Osteoblast (primary cell): ENCODE data around the gene ZNF805. TPM values are rescaled to one million over a fixed set of nuclear protein-coding genes. Genes with fewer than 3 reads are reported as not detected.
A peak's percentile ranks its signal among the peaks of the same experiment; 100 is the strongest.

Experiments used
- DNase-seq: peaks from one replicate; pipeline ENCODE4 v3.0.0; 2011; ENCODE audit warnings: low spot score, mixed read lengths; ENCODE audit not compliant: insufficient read length; ENCODE audit errors: missing footprints
- H2AFZ ChIP-seq: 2 replicates; pipeline ENCODE4 v1.6.0; 2011; ENCODE audit warnings: mild to moderate bottlenecking, low read length
- H3K27ac ChIP-seq: 2 replicates; pipeline ENCODE4 v1.5.1; 2011; ENCODE audit warnings: mild to moderate bottlenecking, low read depth, low read length, moderate library complexity
- H3K27me3 ChIP-seq: 2 replicates; pipeline ENCODE4 v1.6.0; 2012; ENCODE audit warnings: mild to moderate bottlenecking, control low read depth, inconsistent platforms, low read length, moderate library complexity; ENCODE audit not compliant: insufficient read depth
- H3K36me3 ChIP-seq: 2 replicates; pipeline ENCODE4 v1.5.1; 2011; ENCODE audit warnings: mild to moderate bottlenecking, low read length, control low read depth, moderate library complexity; ENCODE audit not compliant: insufficient read depth
- H3K4me1 ChIP-seq: 2 replicates; pipeline ENCODE4 v1.5.1; 2011; ENCODE audit warnings: mild to moderate bottlenecking, low read length, control low read depth, moderate library complexity; ENCODE audit not compliant: insufficient read depth
- H3K4me2 ChIP-seq: 2 replicates; pipeline ENCODE4 v1.6.0; 2011; ENCODE audit warnings: mild to moderate bottlenecking, low read length; ENCODE audit not compliant: insufficient read depth
- H3K4me3 ChIP-seq: fragments of 200-600 bp; sonication (generic); 3 replicates; pipeline ENCODE4 v1.5.1; 2012; ENCODE audit warnings: mild to moderate bottlenecking, low read length, inconsistent platforms; ENCODE audit not compliant: insufficient read depth
- H3K79me2 ChIP-seq: 2 replicates; pipeline ENCODE4 v1.6.0; 2012; ENCODE audit warnings: mild to moderate bottlenecking, low read length, control low read depth, inconsistent platforms; ENCODE audit not compliant: insufficient read depth
- H3K9me3 ChIP-seq: 2 replicates; pipeline ENCODE4 v1.5.1; 2011; ENCODE audit warnings: low read depth, low read length, control low read depth
- H4K20me1 ChIP-seq: 2 replicates; pipeline ENCODE4 v1.6.0; 2012; ENCODE audit warnings: mild to moderate bottlenecking, low read length, control low read depth; ENCODE audit not compliant: insufficient read depth
- CTCF ChIP-seq: IDR thresholded peaks from 2 replicates; pipeline ENCODE4 v1.5.1; 2011; ENCODE audit warnings: mild to moderate bottlenecking, low read depth, low read length, moderate library complexity; ENCODE audit errors: extremely low read depth
- total RNA-seq: library from RNA; depleted of rRNA; stranded (reverse); fragments of >200 nt; gene quantifications from 2 replicates; pipeline ENCODE4 v1.2.3, GENCODE V29; 2012

Gene ZNF805
- total RNA-seq, 1 donor = 34.0 TPM

- H3K79me2 ChIP-seq = peaks cover 32% of the 10 kb centered on the region
- H2AFZ ChIP-seq = no peak overlapping the region
- H3K27me3 ChIP-seq = no peaks in the 10 kb centered on the region
- H3K9me3 ChIP-seq = no peaks in the 10 kb centered on the region
- H3K27ac ChIP-seq = peak overlapping the region; percentile 77
- peaks cover 20% of the 10 kb centered on the region for H4K20me1 ChIP-seq
- no peak overlapping the region for H3K4me3 ChIP-seq
- H3K36me3 ChIP-seq = peaks cover 29% of the 10 kb centered on the region
- no peak for TF ChIP-seq CTCF
- DNase-seq = no peak
- peaks cover 18% of the 10 kb centered on the region for H3K4me1 ChIP-seq
- no peak overlapping the region for H3K4me2 ChIP-seq
These were observed 62.4 kb downstream of the ZNF805 start for GRCh38 chr19:57302727-57303401.

Other genes with a start within 250 kb of the ZNF805 start
- gene USP29, start 120.6 kb upstream of the ZNF805 start, total RNA-seq = not detected in 2 replicates
- gene ZIM3, start 95.4 kb upstream of the ZNF805 start, total RNA-seq = not detected in 2 replicates
- not detected in 2 replicates for gene DUXA, start 73.1 kb upstream of the ZNF805 start, total RNA-seq
- 26.5 and 32.9 TPM in 2 replicates for gene ZNF264, start 49.1 kb upstream of the ZNF805 start, total RNA-seq
- 0.29 and 1.4 TPM in 2 replicates for gene AURKC, start 9.6 kb upstream of the ZNF805 start, total RNA-seq
- gene ZNF460, start 39.9 kb downstream of the ZNF805 start, total RNA-seq = 101 and 115 TPM in 2 replicates
- 10.6 and 11.9 TPM in 2 replicates for gene ZNF543, start 79.8 kb downstream of the ZNF805 start, total RNA-seq
- gene ZNF304, start 110.6 kb downstream of the ZNF805 start, total RNA-seq = 10.6 and 11.6 TPM in 2 replicates
- gene TRAPPC2B, start 122.9 kb downstream of the ZNF805 start, total RNA-seq = 12.3 and 13.0 TPM in 2 replicates
- gene ZNF547, start 122.9 kb downstream of the ZNF805 start, total RNA-seq = 3.5 and 5.1 TPM in 2 replicates
- 23.6 and 27.9 TPM in 2 replicates for gene ZNF548, start 149.2 kb downstream of the ZNF805 start, total RNA-seq
- 12.7 and 15.6 TPM in 2 replicates for gene ZNF17, start 170.5 kb downstream of the ZNF805 start, total RNA-seq
- gene ZNF749, start 194.7 kb downstream of the ZNF805 start, total RNA-seq = 5.6 and 8.7 TPM in 2 replicates
- 0.29 and 0.72 TPM in 2 replicates for gene VN1R1, start 216.5 kb downstream of the ZNF805 start, total RNA-seq
- 19.2 and 22.1 TPM in 2 replicates for gene ZNF772, start 236.9 kb downstream of the ZNF805 start, total RNA-seq
- gene ZNF419, start 247.1 kb downstream of the ZNF805 start, total RNA-seq = 18.3 and 19.9 TPM in 2 replicates